Muscle of arm (tissue), 14 donors: Measurements from ENCODE around the gene LRFN3. TPM values are rescaled to one million over a fixed set of nuclear protein-coding genes. Genes with fewer than 3 reads are reported as not detected.
"Not testable (repeated sequence)": the region's sequence is repeated elsewhere in the genome, so short reads cannot be mapped to it uniquely, and the experiment has no call there.

Experiments used
- DNase-seq: peaks from one replicate; pipeline ENCODE4 v3.0.0-alpha.2; 2013
- long read RNA-seq, 11 donors: transcript quantifications; one replicate each; lab custom pipeline, GENCODE V29; 2026
- polyA plus RNA-seq, 12 donors: library from polyadenylated mRNA; unstranded; fragments of 120-200 nt; gene quantifications; one replicate each; pipeline ENCODE4 v1.2.1, GENCODE V29; 2013; ENCODE audit not compliant: insufficient read length in 12 of 12

LRFN3 gene
- 10 to 100 TPM in 1 of 12 donors, 1 to 10 TPM in 10, not detected in 1; 4.2 to 13.9 (median 7.6) TPM for polyA plus RNA-seq
- long read RNA-seq, donor 1, partial matches to known transcripts: 7 of 9 reads
- long read RNA-seq, donor 1, other reads (novel, unspliced or antisense): 0 of 9 reads
- long read RNA-seq, donor 2: 0 reads
- long read RNA-seq, donor 3: 0 reads
- long read RNA-seq, donor 4, partial matches to known transcripts: 0 of 1 reads
- long read RNA-seq, donor 4, other reads (novel, unspliced or antisense): 0 of 1 reads
- long read RNA-seq, donor 5, partial matches to known transcripts: 0 of 3 reads
- long read RNA-seq, donor 5, other reads (novel, unspliced or antisense): 0 of 3 reads
- long read RNA-seq, donor 6: 0 reads
- long read RNA-seq, donor 7: 0 reads
- long read RNA-seq, donor 8, partial matches to known transcripts: 0 of 1 reads
- long read RNA-seq, donor 8, other reads (novel, unspliced or antisense): 0 of 1 reads
- long read RNA-seq, donor 9, partial matches to known transcripts: 0 of 1 reads
- long read RNA-seq, donor 9, other reads (novel, unspliced or antisense): 0 of 1 reads
- long read RNA-seq, donor 10, partial matches to known transcripts: 5 of 6 reads
- long read RNA-seq, donor 10, other reads (novel, unspliced or antisense): 0 of 6 reads
- long read RNA-seq, donor 11, partial matches to known transcripts: 0 of 2 reads
- long read RNA-seq, donor 11, other reads (novel, unspliced or antisense): 0 of 2 reads

- peak; percentile 73 for DNase-seq
Measured at GRCh38 chr19:35935911-35936737, at the start of gene LRFN3. LRFN3 (plus strand) TSS chr19:35936374; CDS start chr19:35939426, 3,052 bp downstream.

- no peak for DNase-seq
Measured at GRCh38 chr19:35887197-35887596, 49.0 kb upstream of the LRFN3 start.

GRCh38 chr19:35888398-35888797 lies 47.8 kb upstream of the LRFN3 start:
- DNase-seq: no peak

GRCh38 chr19:35889370-35890112 lies 46.6 kb upstream of the LRFN3 start:
- DNase-seq: no peak

GRCh38 chr19:35890113-35890650 lies 46.0 kb upstream of the LRFN3 start:
- DNase-seq: no peak

- not testable (repeated sequence) for DNase-seq
Measured at GRCh38 chr19:35891819-35892218, 44.4 kb upstream of the LRFN3 start.

- no peak for DNase-seq
Measured at GRCh38 chr19:35894342-35894741, 41.8 kb upstream of the LRFN3 start.

GRCh38 chr19:35895911-35896642 lies 40.1 kb upstream of the LRFN3 start:
- no peak for DNase-seq

- DNase-seq: no peak
Measured at GRCh38 chr19:35896643-35897040, 39.5 kb upstream of the LRFN3 start.

GRCh38 chr19:35897706-35898451 lies 38.3 kb upstream of the LRFN3 start:
- no peak for DNase-seq

GRCh38 chr19:35898499-35898809 lies 37.7 kb upstream of the LRFN3 start:
- no peak for DNase-seq

GRCh38 chr19:35899547-35900214 lies 36.5 kb upstream of the LRFN3 start:
- DNase-seq: peak; percentile 87

- no peak for DNase-seq
Measured at GRCh38 chr19:35901055-35901644, 35.0 kb upstream of the LRFN3 start.

- DNase-seq: no peak
Measured at GRCh38 chr19:35901854-35902661, 34.1 kb upstream of the LRFN3 start, which contains the start of gene HCST. HCST (plus strand) TSS chr19:35902529; CDS start chr19:35902594, 65 bp downstream.

- no peak for DNase-seq
Measured at GRCh38 chr19:35902870-35903475, 33.2 kb upstream of the LRFN3 start.

GRCh38 chr19:35903550-35904179 lies 32.5 kb upstream of the LRFN3 start:
- DNase-seq: no peak
